GM20000 (cell line): ENCODE measurements around the gene SAMD9L.

Source experiments
- DNase-seq: peaks from one replicate; pipeline ENCODE4 v3.0.0; 2012; ENCODE audit warnings: low spot score
- TF ChIP-seq, protein P1 (sequence below): IDR thresholded peaks from 2 replicates; pipeline ENCODE4 v1.5.1; 2012; ENCODE audit warnings: mild to moderate bottlenecking, control low read depth; ENCODE audit errors: extremely low read depth, missing control alignments

SAMD9L gene

GRCh38 chr7:93160410-93160809, 12.2 kb upstream of the SAMD9L start:
- TF ChIP-seq, protein P1, sequence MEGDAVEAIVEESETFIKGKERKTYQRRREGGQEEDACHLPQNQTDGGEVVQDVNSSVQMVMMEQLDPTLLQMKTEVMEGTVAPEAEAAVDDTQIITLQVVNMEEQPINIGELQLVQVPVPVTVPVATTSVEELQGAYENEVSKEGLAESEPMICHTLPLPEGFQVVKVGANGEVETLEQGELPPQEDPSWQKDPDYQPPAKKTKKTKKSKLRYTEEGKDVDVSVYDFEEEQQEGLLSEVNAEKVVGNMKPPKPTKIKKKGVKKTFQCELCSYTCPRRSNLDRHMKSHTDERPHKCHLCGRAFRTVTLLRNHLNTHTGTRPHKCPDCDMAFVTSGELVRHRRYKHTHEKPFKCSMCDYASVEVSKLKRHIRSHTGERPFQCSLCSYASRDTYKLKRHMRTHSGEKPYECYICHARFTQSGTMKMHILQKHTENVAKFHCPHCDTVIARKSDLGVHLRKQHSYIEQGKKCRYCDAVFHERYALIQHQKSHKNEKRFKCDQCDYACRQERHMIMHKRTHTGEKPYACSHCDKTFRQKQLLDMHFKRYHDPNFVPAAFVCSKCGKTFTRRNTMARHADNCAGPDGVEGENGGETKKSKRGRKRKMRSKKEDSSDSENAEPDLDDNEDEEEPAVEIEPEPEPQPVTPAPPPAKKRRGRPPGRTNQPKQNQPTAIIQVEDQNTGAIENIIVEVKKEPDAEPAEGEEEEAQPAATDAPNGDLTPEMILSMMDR = no peak
- no peak for DNase-seq

GRCh38 chr7:93159490-93159889, 11.3 kb upstream of the SAMD9L start:
- DNase-seq = no peak
- TF ChIP-seq, protein P1 = no peak

GRCh38 chr7:93156884-93157283, 8.7 kb upstream of the SAMD9L start:
- no peak for DNase-seq
- TF ChIP-seq, protein P1 = no peak

DNA sequence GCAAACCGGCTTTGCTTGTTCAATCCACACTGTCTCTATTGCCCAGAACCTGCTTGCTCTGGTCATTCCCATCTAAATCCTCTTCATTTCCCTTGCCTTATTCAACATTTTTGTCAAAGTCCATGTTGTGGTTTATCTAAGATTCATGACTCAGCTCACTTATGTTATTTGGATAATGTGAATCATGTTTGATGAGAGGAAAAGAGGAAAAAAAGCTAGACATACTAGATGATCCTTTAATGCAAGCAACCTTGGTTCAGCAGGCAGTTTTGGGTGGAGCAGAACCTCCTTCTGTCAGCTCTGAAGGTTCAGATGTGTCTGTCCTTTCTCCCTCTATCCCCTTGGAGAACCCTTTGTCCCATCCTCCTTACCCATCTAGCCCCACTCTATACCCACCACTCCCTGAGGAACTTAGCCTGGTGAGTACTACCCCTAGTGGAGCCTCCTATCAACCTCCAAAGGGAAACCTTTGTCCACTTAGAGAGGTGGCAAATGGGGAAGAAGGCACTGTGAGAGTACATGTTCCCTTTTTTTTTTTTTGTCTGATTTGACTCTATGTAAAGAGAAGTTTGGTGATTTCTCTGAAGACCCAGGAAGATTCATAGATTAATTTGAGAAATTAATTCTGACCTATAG, 2.1 kb upstream of the SAMD9L start:
- TF ChIP-seq, protein P1 = no peak

DNA sequence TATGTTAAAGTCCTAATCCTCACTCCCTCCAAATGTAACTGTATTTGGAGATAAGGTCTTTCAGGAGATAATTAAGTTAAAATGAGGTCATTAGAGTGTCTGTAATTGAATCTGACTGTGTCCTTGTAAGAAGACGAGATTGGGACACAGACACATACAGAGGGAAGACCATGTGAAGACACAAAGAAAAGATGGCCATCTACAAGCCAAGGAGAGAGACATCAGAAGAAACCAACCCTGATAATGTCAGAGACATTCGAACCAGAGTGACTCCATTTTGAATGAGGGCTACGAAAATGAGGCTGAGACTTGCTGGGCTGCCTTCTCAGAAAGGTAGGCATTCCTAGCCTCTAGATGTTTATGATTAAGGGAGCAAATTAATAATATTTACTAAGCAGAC, 542 bp upstream of the SAMD9L start:
- TF ChIP-seq, protein P1 = no peak
- no peak for DNase-seq

More for the DNA sequence above, 2.1 kb upstream of the SAMD9L start:
- no peak for DNase-seq

- TF ChIP-seq, protein P1 = no peak
- peak; percentile 32 for DNase-seq
Observed at GRCh38 chr7:93147363-93147762, 822 bp downstream of the SAMD9L start.

- TF ChIP-seq, protein P1 = no peak
- DNase-seq = peak; percentile 13
Observed at GRCh38 chr7:93146472-93147141, 1.6 kb downstream of the SAMD9L start.
